ENCODE results near the gene TNFRSF18. TPM values are rescaled to one million over a fixed set of nuclear protein-coding genes. Genes with fewer than 3 reads are reported as not detected.

Gene TNFRSF18
- not detected in 5 replicates for total RNA-seq (2022; extraction: Qiagen RNA extraction; ENCODE audit: low read depth)

GRCh38 chr1:1206376-1206965, at the start of gene TNFRSF18:
TNFRSF18 (minus strand) TSS chr1:1206592; CDS start chr1:1206571, 21 bp downstream.

GRCh38 chr1:1246577-1247340, 40.4 kb upstream of the TNFRSF18 start, which contains the start of gene C1QTNF12:
C1QTNF12 (minus strand) TSS chr1:1246722; CDS start chr1:1246690, 32 bp downstream.

GRCh38 chr1:1232208-1232795, 25.9 kb upstream of the TNFRSF18 start, which contains the start of gene B3GALT6:
B3GALT6 (plus strand) TSS chr1:1232237; CDS start chr1:1232279, 42 bp downstream.

GRCh38 chr1:1231400-1232207, 25.2 kb upstream of the TNFRSF18 start, which contains the start of gene SDF4:
SDF4 (minus strand) TSS chr1:1232001; CDS start chr1:1228772, 3,229 bp downstream.

GRCh38 chr1:1213345-1214265, 7.2 kb upstream of the TNFRSF18 start, which contains the start of gene TNFRSF4:
TNFRSF4 (minus strand) TSS chr1:1214153; CDS start chr1:1214127, 26 bp downstream.

GRCh38 chr1:1173793-1174415, 32.5 kb downstream of the TNFRSF18 start, which contains the start of gene TTLL10:
TTLL10 (plus strand) TSS chr1:1173880; CDS start chr1:1179216, 5,336 bp downstream.

Other genes starting within 250 kb of the TNFRSF18 start
- 68.1 to 90.3 TPM (median 83.4 TPM) in 5 replicates for gene NOC2L, start 247.3 kb downstream of the TNFRSF18 start, total RNA-seq (2022; extraction: Qiagen RNA extraction; ENCODE audit: low read depth)
- 9.9 to 18.0 TPM (median 14.9 TPM) in 5 replicates for gene KLHL17, start 246.0 kb downstream of the TNFRSF18 start, total RNA-seq (2022; extraction: Qiagen RNA extraction; ENCODE audit: low read depth)
- gene PLEKHN1, start 240.1 kb downstream of the TNFRSF18 start, total RNA-seq (2022; extraction: Qiagen RNA extraction; ENCODE audit: low read depth): 3.7 to 7.6 TPM (median 5.5 TPM) in 5 replicates
- 0.20 to 0.29 TPM (median 0.21 TPM) in 4 of 5 replicates, not detected in the other for gene PERM1, start 224.5 kb downstream of the TNFRSF18 start, total RNA-seq (2022; extraction: Qiagen RNA extraction; ENCODE audit: low read depth)
- gene HES4, start 206.5 kb downstream of the TNFRSF18 start, total RNA-seq (2022; extraction: Qiagen RNA extraction; ENCODE audit: low read depth): 29.0 to 81.0 TPM (median 71.2 TPM) in 5 replicates
- gene ISG15, start 193.1 kb downstream of the TNFRSF18 start, total RNA-seq (2022; extraction: Qiagen RNA extraction; ENCODE audit: low read depth): 16.4 to 26.6 TPM (median 23.7 TPM) in 5 replicates
- gene AGRN, start 186.5 kb downstream of the TNFRSF18 start, total RNA-seq (2022; extraction: Qiagen RNA extraction; ENCODE audit: low read depth): 74.8 to 132 TPM (median 111 TPM) in 5 replicates
- 0.32 to 0.62 TPM (median 0.53 TPM) in 5 replicates for gene RNF223, start 132.3 kb downstream of the TNFRSF18 start, total RNA-seq (2022; extraction: Qiagen RNA extraction; ENCODE audit: low read depth)
- 8.5 to 15.1 TPM (median 13.8 TPM) in 5 replicates for gene C1orf159, start 90.5 kb downstream of the TNFRSF18 start, total RNA-seq (2022; extraction: Qiagen RNA extraction; ENCODE audit: low read depth)
- gene TTLL10, start 32.7 kb downstream of the TNFRSF18 start, total RNA-seq (2022; extraction: Qiagen RNA extraction; ENCODE audit: low read depth): not detected in 5 replicates
- gene TNFRSF4, start 7.6 kb upstream of the TNFRSF18 start, total RNA-seq (2022; extraction: Qiagen RNA extraction; ENCODE audit: low read depth): 0.22 TPM in 1 of 5 replicates, not detected in the others
- gene SDF4, start 25.4 kb upstream of the TNFRSF18 start, total RNA-seq (2022; extraction: Qiagen RNA extraction; ENCODE audit: low read depth): 105 to 136 TPM (median 127 TPM) in 5 replicates
- 11.0 to 22.5 TPM (median 21.8 TPM) in 5 replicates for gene B3GALT6, start 25.6 kb upstream of the TNFRSF18 start, total RNA-seq (2022; extraction: Qiagen RNA extraction; ENCODE audit: low read depth)
- 0.59 to 1.7 TPM (median 1.1 TPM) in 5 replicates for gene C1QTNF12, start 40.1 kb upstream of the TNFRSF18 start, total RNA-seq (2022; extraction: Qiagen RNA extraction; ENCODE audit: low read depth)
- 35.9 to 51.0 TPM (median 48.6 TPM) in 5 replicates for gene UBE2J2, start 67.3 kb upstream of the TNFRSF18 start, total RNA-seq (2022; extraction: Qiagen RNA extraction; ENCODE audit: low read depth)
- 0.68 to 1.3 TPM (median 1.2 TPM) in 5 replicates for gene SCNN1D, start 73.8 kb upstream of the TNFRSF18 start, total RNA-seq (2022; extraction: Qiagen RNA extraction; ENCODE audit: low read depth)
- 8.1 to 17.8 TPM (median 13.7 TPM) in 5 replicates for gene ACAP3, start 101.3 kb upstream of the TNFRSF18 start, total RNA-seq (2022; extraction: Qiagen RNA extraction; ENCODE audit: low read depth)
- gene PUSL1, start 102.0 kb upstream of the TNFRSF18 start, total RNA-seq (2022; extraction: Qiagen RNA extraction; ENCODE audit: low read depth): 16.5 to 29.3 TPM (median 22.8 TPM) in 5 replicates
- 47.7 to 61.4 TPM (median 58.1 TPM) in 5 replicates for gene INTS11, start 118.1 kb upstream of the TNFRSF18 start, total RNA-seq (2022; extraction: Qiagen RNA extraction; ENCODE audit: low read depth)
- gene CPTP, start 118.2 kb upstream of the TNFRSF18 start, total RNA-seq (2022; extraction: Qiagen RNA extraction; ENCODE audit: low read depth): 13.1 to 20.9 TPM (median 18.3 TPM) in 5 replicates
- 0.08 to 0.14 TPM (median 0.12 TPM) in 5 replicates for gene TAS1R3, start 124.7 kb upstream of the TNFRSF18 start, total RNA-seq (2022; extraction: Qiagen RNA extraction; ENCODE audit: low read depth)
- gene DVL1, start 142.8 kb upstream of the TNFRSF18 start, total RNA-seq (2022; extraction: Qiagen RNA extraction; ENCODE audit: low read depth): 44.0 to 77.6 TPM (median 71.9 TPM) in 5 replicates
- gene MXRA8, start 152.0 kb upstream of the TNFRSF18 start, total RNA-seq (2022; extraction: Qiagen RNA extraction; ENCODE audit: low read depth): 0.16 to 1.0 TPM (median 0.27 TPM) in 4 of 5 replicates, not detected in the other
- 99.9 to 181 TPM (median 176 TPM) in 5 replicates for gene AURKAIP1, start 168.6 kb upstream of the TNFRSF18 start, total RNA-seq (2022; extraction: Qiagen RNA extraction; ENCODE audit: low read depth)
- gene CCNL2, start 192.7 kb upstream of the TNFRSF18 start, total RNA-seq (2022; extraction: Qiagen RNA extraction; ENCODE audit: low read depth): 36.2 to 57.5 TPM (median 50.3 TPM) in 5 replicates
- 127 to 156 TPM (median 138 TPM) in 5 replicates for gene MRPL20, start 200.7 kb upstream of the TNFRSF18 start, total RNA-seq (2022; extraction: Qiagen RNA extraction; ENCODE audit: low read depth)
- gene ANKRD65, start 214.7 kb upstream of the TNFRSF18 start, total RNA-seq (2022; extraction: Qiagen RNA extraction; ENCODE audit: low read depth): not detected in 5 replicates
- 4.8 to 16.5 TPM (median 14.4 TPM) in 5 replicates for gene VWA1, start 229.1 kb upstream of the TNFRSF18 start, total RNA-seq (2022; extraction: Qiagen RNA extraction; ENCODE audit: low read depth)
- not detected in 5 replicates for gene ATAD3C, start 243.1 kb upstream of the TNFRSF18 start, total RNA-seq (2022; extraction: Qiagen RNA extraction; ENCODE audit: low read depth)